GM19351 (cell line): ENCODE results near the gene ANKRD1.
"Not testable (repeated sequence)": the region's sequence is repeated elsewhere in the genome, so short reads cannot be mapped to it uniquely, and the experiment has no call there.

Experiments
- ATAC-seq: cut with Tn5 transposase; IDR thresholded peaks from one replicate; pipeline ENCODE4 v1.9.1; 2021; ENCODE audit warnings: mild to moderate bottlenecking, moderate library complexity; ENCODE audit not compliant: unreplicated experiment

ANKRD1 gene

DNA sequence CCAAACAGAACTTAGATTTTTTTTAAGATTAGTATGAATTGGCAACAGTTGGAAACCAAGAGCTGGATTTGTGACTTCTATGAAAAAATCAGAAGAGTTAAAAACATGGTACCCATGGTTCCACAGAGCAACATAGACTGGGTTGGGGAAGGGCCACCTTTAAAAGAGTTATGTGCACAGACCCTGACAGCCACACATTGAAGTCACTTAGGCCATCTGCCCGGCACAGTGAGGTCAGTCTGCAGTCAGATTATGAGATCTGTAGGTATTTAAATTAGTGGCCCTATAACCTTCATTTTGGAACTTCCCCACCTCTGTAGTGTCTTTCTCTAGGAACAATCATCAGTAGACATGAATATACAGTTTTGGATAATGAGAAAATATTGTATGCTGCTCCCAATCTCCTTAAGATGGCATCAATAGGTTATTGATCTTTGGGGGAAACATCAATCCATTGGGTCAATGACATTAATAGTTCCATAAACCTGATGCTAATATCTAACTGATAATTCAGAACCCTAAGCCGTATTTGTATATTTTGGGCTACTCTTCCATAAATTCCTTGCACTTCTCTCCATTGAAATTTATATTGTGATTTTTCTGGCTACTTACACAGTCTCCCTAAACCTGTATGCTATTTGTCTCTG is 7.0 kb downstream of the ANKRD1 start:
- ATAC-seq, result no peak

DNA sequence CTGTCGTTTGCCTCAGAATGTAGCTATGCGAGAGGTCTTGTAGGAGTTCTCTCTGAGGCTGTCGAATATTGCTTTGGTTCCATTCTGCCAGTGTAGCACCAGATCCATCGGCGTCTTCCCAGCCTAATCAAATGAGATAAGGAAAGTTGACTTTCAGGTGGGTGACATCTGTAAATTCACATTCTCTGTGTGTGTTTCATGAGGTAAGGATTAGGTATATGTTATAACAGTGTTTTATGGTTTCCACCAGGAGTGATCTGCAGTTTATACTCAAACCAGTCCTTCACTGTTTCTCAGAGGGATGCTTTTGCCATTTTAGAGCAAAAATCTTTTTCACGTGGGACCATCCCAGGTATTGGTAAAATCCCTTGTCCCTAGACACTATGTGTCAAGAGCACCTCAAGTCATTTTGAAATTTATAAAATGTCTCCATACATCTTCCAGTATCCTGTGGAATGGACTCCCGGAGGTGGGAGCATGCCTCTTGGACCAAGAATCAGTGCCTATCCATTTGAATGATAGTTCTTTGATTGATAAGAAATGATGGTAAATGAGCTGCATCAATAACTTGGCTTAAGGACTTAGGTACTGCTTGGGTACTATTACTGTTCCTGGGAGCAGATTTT is 7.9 kb downstream of the ANKRD1 start:
- ATAC-seq, result no peak

GRCh38 chr10:90912174-90912573 is 8.7 kb downstream of the ANKRD1 start:
- no peak for ATAC-seq

DNA sequence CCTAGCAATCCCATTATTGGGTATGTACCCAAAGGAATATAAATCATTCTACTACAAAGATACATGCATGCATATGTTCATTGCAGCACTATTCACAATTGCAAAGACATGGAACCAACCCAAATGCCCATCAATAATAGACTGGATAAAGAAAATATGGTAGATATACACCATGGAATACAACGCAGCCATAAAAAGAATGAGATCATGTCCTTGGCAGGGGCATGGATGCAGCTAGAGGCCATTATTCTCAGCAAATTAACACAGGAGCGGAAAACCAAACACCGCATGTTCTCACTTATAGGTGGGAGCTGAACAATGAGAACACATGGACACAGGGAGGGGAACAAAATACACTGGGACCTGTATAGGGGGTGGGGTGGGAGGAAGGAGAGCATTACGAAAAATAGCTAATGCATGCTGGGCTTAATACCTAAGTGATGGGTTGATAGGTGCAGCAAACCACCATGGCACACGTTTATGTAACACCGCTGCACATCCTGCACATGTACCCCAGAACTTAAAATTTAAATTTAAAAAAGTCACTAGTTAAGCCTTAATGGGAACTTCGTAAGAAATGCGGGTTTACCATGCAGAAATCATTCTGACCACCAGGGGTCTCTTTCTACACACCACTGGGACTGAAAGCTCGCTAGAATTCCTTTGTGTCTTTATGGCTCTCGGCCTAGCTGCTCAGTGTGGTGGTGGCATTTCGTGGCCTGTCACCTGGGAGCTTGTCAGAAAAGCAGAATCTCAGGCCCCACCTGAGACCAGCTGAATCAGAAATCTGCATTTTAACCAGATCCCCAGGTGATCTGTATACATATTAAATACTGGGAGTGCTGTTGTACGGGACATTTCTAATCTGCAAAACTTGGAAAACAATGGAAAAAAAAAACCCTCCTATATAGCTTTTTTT is 9.5 kb downstream of the ANKRD1 start:
- ATAC-seq, result peak; percentile 91

GRCh38 chr10:90906596-90906995 is 14.3 kb downstream of the ANKRD1 start:
- ATAC-seq, result no peak

- no peak for ATAC-seq
These were observed 15.0 kb downstream of the ANKRD1 start for GRCh38 chr10:90905925-90906324.

GRCh38 chr10:90896916-90897315 is 24.0 kb downstream of the ANKRD1 start:
- not testable (repeated sequence) for ATAC-seq

- ATAC-seq, result no peak
These were observed 27.7 kb downstream of the ANKRD1 start for GRCh38 chr10:90893190-90893589.

DNA sequence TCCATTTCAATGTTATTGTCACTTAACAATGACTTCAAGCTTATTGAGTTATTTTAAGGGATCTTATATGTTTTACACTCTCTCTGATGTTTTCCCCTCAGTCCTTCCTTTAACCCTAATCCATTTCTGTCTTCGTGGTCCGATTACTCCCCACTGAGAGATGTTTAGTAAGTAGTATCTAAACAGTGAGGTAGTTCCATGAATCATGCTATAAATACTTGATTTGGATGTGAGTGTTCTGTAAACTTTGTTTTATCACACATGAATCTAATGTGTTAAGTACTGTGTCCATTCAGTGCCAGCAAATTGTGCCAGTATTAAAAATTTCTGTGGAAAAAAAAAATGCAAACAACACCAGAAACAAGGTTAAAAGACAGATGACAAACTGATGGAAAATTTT is 30.5 kb downstream of the ANKRD1 start:
- no peak for ATAC-seq

GRCh38 chr10:90889636-90890035 is 31.3 kb downstream of the ANKRD1 start:
- no peak for ATAC-seq

DNA sequence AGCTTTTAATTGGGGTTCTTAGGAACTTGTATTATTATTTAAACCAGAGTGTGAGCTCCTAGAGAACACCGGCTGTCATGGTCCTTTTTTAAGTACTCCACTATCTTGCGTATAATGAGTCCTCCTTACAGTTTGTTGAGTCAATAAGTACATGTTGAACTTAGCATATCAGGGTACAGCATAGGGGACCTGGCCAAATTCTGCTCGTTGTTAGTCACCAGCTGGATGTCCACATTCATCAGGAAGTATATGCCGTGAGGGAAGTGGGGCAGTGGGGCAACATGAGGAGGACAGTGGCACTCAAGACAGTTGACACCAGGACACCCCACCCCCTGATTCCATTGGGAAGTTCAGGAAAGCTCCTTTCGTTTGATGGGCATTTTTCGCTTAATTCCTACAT is 32.5 kb downstream of the ANKRD1 start:
- ATAC-seq, result no peak

DNA sequence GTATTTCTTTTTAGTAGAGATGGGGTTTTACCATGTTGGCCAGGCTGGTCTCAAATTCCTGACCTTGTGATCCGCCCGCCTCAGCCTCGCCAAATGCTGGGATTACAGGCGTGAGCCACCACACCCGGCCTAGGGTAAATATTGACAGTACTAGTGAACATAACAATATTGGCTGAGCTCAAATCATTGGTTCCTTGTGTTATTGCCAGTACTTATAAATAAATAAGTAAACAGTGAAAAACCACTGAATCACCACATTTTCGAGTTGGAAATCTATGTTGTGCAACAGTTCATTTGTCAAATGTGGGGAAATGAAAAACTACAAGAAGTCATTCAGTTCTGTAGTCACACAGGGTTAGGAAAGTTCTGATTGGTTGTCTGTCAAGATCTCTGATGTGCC is 33.3 kb downstream of the ANKRD1 start:
- no peak for ATAC-seq

GRCh38 chr10:90885176-90885575 is 35.7 kb downstream of the ANKRD1 start:
- no peak for ATAC-seq

- ATAC-seq, result no peak
These were observed 36.5 kb downstream of the ANKRD1 start for GRCh38 chr10:90884431-90884830.

DNA sequence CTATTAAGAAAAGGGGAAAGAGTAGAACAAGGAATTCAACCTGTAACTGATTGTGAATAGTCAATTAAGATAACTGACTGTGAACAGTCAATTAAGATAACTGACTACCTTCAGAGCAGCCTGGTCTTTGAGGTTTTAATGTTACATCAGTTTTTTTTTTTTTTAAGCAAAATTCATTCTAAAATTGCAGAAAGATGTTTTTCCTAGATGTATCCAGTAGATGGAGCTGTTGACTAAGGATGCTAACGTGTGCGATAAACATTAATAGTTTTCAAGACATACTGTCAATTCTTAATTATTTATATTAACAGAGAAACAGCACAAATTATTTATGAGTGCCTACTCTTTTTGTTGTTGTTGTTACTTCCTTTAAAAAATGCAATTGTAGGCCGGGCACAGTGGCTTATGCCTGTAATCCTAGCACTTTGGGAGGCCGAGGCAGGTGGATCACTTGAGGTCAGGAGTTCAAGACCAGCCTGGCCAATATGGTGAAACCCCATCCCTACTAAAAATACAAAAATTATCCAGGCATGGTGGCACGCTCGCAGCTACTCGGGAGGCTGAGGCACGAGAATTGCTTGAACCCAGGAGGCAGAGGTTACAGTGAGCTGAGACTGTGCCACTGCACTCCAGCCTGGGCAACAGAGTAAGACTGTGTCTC is 40.7 kb downstream of the ANKRD1 start:
- ATAC-seq, result not testable (repeated sequence)

DNA sequence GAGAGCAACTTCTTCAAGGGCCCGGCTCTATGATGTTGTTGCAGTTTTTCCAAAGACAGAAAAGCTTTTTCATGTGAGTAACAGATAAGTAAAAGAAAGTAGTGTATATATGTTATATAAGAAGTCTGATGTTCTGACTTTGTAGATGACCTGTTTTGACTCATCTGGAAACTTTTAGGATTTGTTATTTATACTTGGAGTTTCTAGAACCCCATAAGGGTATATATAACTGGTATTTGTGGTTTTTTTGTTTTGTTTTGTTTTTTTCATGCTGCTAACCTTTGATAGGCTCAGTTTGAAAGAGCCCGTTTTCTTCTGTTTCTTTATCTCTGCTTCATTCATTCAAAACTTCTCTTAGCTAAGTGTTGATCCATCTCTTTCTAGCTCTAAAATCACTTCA is 41.8 kb downstream of the ANKRD1 start:
- ATAC-seq, result no peak

DNA sequence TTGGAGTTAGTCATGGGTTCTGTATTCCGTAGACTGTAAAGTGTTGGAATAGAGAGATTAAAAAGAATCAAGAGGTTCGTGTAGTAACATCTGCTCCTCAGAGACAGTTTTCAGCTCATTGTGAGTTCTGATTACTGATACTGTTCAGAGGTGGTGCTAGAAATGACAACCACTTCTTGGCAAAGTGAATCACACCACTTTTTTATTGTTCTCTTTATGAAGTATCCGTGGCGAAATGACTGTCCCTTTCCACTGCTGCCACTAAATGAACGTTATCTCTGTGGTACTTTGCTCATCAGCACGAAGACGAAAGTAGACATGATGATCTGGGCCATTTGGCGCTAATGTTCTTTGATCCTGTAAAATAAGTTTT is 48.3 kb downstream of the ANKRD1 start:
- ATAC-seq, result no peak

- peak; percentile 98 for ATAC-seq
These were observed 48.9 kb downstream of the ANKRD1 start, which contains the start of gene RPP30 for GRCh38 chr10:90871766-90872647. Gene RPP30 (plus strand): TSS chr10:90871974. CDS start chr10:90871987, 13 bp downstream.

DNA sequence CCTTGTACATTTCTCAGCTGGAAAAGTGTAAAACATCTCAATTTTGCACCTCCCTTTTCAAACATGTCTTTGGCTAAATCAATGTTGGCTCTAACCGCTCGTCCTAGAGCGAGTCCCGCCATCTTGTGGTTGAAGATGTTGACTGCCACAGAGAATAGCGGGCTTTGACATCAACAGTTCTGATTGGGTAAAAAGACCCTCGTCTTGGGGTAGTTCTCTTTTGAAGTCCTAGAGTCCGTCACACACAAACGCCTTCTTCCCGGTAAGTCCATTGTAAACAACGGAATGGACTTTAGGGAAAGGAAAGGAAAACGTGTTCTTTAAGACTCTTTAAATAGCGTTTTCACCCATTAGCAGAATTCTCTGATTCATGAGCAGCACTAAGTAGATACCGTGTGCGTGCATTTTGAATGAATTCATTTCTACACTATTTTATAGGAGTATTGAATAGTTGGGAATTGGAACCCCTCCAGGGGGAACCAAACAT is 49.6 kb downstream of the ANKRD1 start:
- peak; percentile 52 for ATAC-seq

DNA sequence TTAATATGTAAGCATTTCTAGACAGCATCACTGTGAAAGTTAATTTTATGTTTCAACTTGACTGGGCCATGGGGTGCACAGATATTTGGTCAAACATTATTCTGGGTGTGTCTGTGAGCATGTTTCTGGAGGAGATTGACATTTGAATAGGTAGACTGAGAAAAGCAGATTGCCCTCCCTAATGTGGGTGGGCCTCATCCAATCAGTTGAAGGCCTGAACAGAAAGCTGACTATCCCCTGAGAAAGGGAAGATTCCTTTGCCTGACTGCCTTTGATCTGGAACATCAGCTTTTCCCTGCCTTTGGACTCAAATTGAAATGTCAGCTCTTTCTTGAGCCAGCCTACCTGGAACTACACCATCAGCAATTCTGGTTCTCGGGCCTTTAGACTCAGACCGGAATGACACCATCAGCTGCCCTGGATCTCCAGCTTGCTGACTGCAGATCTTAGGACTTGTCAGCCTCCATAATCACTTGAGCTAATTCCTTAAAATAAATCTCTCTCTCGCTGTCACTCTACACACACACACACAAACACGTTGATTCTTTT is 54.8 kb downstream of the ANKRD1 start:
- ATAC-seq, result no peak
